ENCODE data around the gene PA2G4. TPM values are rescaled to one million over a fixed set of nuclear protein-coding genes. Genes with fewer than 3 reads are reported as not detected.
A peak's percentile ranks its signal among the peaks of the same experiment; 100 is the strongest.

The PA2G4 gene
- total and polyA plus RNA-seq, 10 of the 15 experiments (the other 5 are each of a cell fraction or from before 2014, with no cell fraction given) = 148 to 514 (median 406) TPM

GRCh38 chr12:56104109-56104814, at the start of gene PA2G4 (continued):
- TF ChIP-seq USF1 (IDR thresholded peaks at IDR 0.05; ENCODE audit: borderline replicate concordance, extremely low read length, insufficient read depth, low read depth, low read length) (no peak), FOS (IDR thresholded peaks at IDR 0.05; ENCODE audit: borderline replicate concordance, extremely low read depth, insufficient read length) (no peak), ZBTB40 (IDR thresholded peaks at IDR 0.05; ENCODE audit: borderline replicate concordance) (peak; percentile 75; the same call in 1 of the 2 replicates), TAF1 (IDR thresholded peaks at IDR 0.05; ENCODE audit: borderline replicate concordance, low read depth, low read length) (peak; percentile 60; the same call in 1 of the 2 replicates), BCL11A (IDR thresholded peaks at IDR 0.05; ENCODE audit: low read depth, low read length) (no peak), MYC (IDR thresholded peaks at IDR 0.05; ENCODE audit: insufficient read depth, insufficient read length, insufficient replicate concordance, low read length, severe bottlenecking) (peak; percentile 66), EED (IDR thresholded peaks at IDR 0.05; ENCODE audit: low read depth) (peak; percentile 99), E4F1 (IDR thresholded peaks at IDR 0.05; ENCODE audit: borderline replicate concordance, partially characterized antibody) (no peak), PBX3 (IDR thresholded peaks at IDR 0.05; ENCODE audit: insufficient replicate concordance, low read depth, low read length) (no peak), CEBPZ (IDR thresholded peaks at IDR 0.05; ENCODE audit: low read depth, low read length) (no peak), RAD51 (IDR thresholded peaks at IDR 0.05) (no peak), MTA3 (IDR thresholded peaks at IDR 0.05; ENCODE audit: borderline replicate concordance, low read length) (no peak), ZNF217 (IDR thresholded peaks at IDR 0.05) (no peak), IRF4 (IDR thresholded peaks at IDR 0.05; ENCODE audit: low read depth, low read length) (0 out of 2 replicates have a peak, but pooled peaks have one; percentile 2), CHD4 (IDR thresholded peaks at IDR 0.05) (no peak), CREM (IDR thresholded peaks at IDR 0.05; ENCODE audit: low read depth) (peak; percentile 81)
